Keratinocyte (primary cell): ENCODE measurements around the gene GGA2. TPM values are rescaled to one million over a fixed set of nuclear protein-coding genes. Genes with fewer than 3 reads are reported as not detected.
"Not testable (repeated sequence)": the region's sequence is repeated elsewhere in the genome, so short reads cannot be mapped to it uniquely, and the experiment has no call there.

Source experiments
- DNase-seq: peaks from one replicate; pipeline ENCODE4 v3.0.0-alpha.2; 2011; ENCODE audit warnings: low read depth, missing footprints, low spot score
- FAIRE-seq: peaks from 2 replicates; lab custom pipeline; 2011; peaks lifted over from hg19 to GRCh38; lab: Jason Lieb, UNC
- H2AFZ ChIP-seq: 2 replicates; pipeline ENCODE4 v1.6.0; 2012; ENCODE audit warnings: low read length, control low read depth, inconsistent platforms; ENCODE audit not compliant: control insufficient read depth
- H3K27ac ChIP-seq: 2 replicates; pipeline ENCODE4 v1.5.1; 2011; ENCODE audit warnings: low read length; ENCODE audit not compliant: control insufficient read depth, insufficient read depth
- H3K27me3 ChIP-seq: 3 replicates; pipeline ENCODE4 v1.6.0; 2011; ENCODE audit warnings: low read length; ENCODE audit not compliant: control insufficient read depth, insufficient read depth; ENCODE audit errors: extremely low read depth
- H3K36me3 ChIP-seq, 2 experiments: 2 replicates in 1 of 2; 3 replicates in 1 of 2; pipeline ENCODE4 v1.5.1; 2011; ENCODE audit warnings: low read length in 2 of 2, mild to moderate bottlenecking in 1 of 2; ENCODE audit not compliant: control insufficient read depth in 2 of 2, insufficient read depth in 2 of 2; ENCODE audit errors: extremely low read depth in 1 of 2
- H3K4me1 ChIP-seq: 3 replicates; pipeline ENCODE4 v1.5.1; 2011; ENCODE audit warnings: low read length; ENCODE audit not compliant: control insufficient read depth, insufficient read depth; ENCODE audit errors: extremely low read depth
- H3K4me2 ChIP-seq: 3 replicates; pipeline ENCODE4 v1.6.0; 2011; ENCODE audit warnings: low read depth, low read length; ENCODE audit not compliant: control insufficient read depth, insufficient read depth; ENCODE audit errors: extremely low read depth
- H3K4me3 ChIP-seq, 3 experiments: fragments of 200-600 bp in 1 of 3; sonication (generic) in 1 of 3; 2 replicates in 2 of 3; 3 replicates in 1 of 3; pipeline ENCODE4 v1.5.1; 2011 to 2016; ENCODE audit warnings: low read length in 3 of 3, mild to moderate bottlenecking in 3 of 3, control low read depth in 2 of 3, inconsistent platforms in 1 of 3, low read depth in 1 of 3, mixed read lengths in 1 of 3, mixed run types in 1 of 3, moderate library complexity in 1 of 3; ENCODE audit not compliant: control insufficient read depth in 2 of 3, insufficient read depth in 2 of 3; ENCODE audit errors: extremely low read depth in 1 of 3
- H3K79me2 ChIP-seq: 2 replicates; pipeline ENCODE4 v1.6.0; 2012; ENCODE audit warnings: low read length; ENCODE audit not compliant: control insufficient read depth, insufficient read depth
- H3K9ac ChIP-seq: 3 replicates; pipeline ENCODE4 v1.6.0; 2011; ENCODE audit warnings: low read length; ENCODE audit not compliant: control insufficient read depth, insufficient read depth; ENCODE audit errors: extremely low read depth
- H3K9me1 ChIP-seq: 3 replicates; pipeline ENCODE4 v1.6.0; 2011; ENCODE audit warnings: low read length; ENCODE audit not compliant: control insufficient read depth, insufficient read depth; ENCODE audit errors: extremely low read depth
- H3K9me3 ChIP-seq: 2 replicates; pipeline ENCODE4 v1.5.1; 2012; ENCODE audit warnings: low read depth, low read length; ENCODE audit not compliant: control insufficient read depth
- H4K20me1 ChIP-seq: 3 replicates; pipeline ENCODE4 v1.6.0; 2011; ENCODE audit warnings: low read length; ENCODE audit not compliant: control insufficient read depth, insufficient read depth; ENCODE audit errors: extremely low read depth
- EZH2 ChIP-seq: IDR thresholded peaks from one replicate; pipeline ENCODE4 v1.6.1; 2012; ENCODE audit warnings: inconsistent platforms, mild to moderate bottlenecking, low read length, moderate library complexity
- dilution Hi-C: fragments of 300-500 bp; cut with MboI; formaldehyde crosslinking; loops from one replicate; pipeline ENCODE4 v1.7.0; 2020; ENCODE audit warnings: low sequenced_read_pairs; ENCODE audit not compliant: extremely low pct_ligation_motif_present
- polyA plus RNA-seq, 5 experiments: library from polyadenylated mRNA; depleted of rRNA in 3 of 5; stranded (reverse) in 3 of 5; stranded (forward) in 1 of 5; unstranded in 1 of 5; fragments of >200 nt; gene quantifications; 1 replicate in 1 of 5; 2 replicates in 3 of 5; 3 replicates in 1 of 5; pipeline versions ENCODE4 v1.2.1 to v1.2.3, GENCODE V29; 2011 to 2012; ENCODE audit warnings: missing spikeins in 2 of 5, low read depth in 1 of 5, low replicate concordance in 1 of 5
- TF ChIP-seq, protein P1 (sequence below), 3 experiments: IDR thresholded peaks in 1 of 3; conservative IDR thresholded peaks in 1 of 3; optimal IDR thresholded peaks in 1 of 3; 2 replicates in 2 of 3; 3 replicates in 1 of 3; pipeline versions ENCODE3 to v1.5.1; 2011; ENCODE audit warnings: low read length in 3 of 3, mild to moderate bottlenecking in 3 of 3, moderate library complexity in 2 of 3, control low read depth in 1 of 3, inconsistent platforms in 1 of 3; ENCODE audit not compliant: insufficient read depth in 2 of 3; ENCODE audit errors: extremely low read depth in 1 of 3

The GGA2 gene
- polyA plus RNA-seq, 1 donor (not counting 4 experiments of a cell fraction or from before 2014, with no cell fraction given): 54.1 TPM

GRCh38 chr16:23452221-23452571, 58.1 kb downstream of the GGA2 start:
- H3K4me3 ChIP-seq: peak overlapping the region; percentile 83 to 94 (median 94)
- TF ChIP-seq EZH2: no peak
- TF ChIP-seq, protein P1, sequence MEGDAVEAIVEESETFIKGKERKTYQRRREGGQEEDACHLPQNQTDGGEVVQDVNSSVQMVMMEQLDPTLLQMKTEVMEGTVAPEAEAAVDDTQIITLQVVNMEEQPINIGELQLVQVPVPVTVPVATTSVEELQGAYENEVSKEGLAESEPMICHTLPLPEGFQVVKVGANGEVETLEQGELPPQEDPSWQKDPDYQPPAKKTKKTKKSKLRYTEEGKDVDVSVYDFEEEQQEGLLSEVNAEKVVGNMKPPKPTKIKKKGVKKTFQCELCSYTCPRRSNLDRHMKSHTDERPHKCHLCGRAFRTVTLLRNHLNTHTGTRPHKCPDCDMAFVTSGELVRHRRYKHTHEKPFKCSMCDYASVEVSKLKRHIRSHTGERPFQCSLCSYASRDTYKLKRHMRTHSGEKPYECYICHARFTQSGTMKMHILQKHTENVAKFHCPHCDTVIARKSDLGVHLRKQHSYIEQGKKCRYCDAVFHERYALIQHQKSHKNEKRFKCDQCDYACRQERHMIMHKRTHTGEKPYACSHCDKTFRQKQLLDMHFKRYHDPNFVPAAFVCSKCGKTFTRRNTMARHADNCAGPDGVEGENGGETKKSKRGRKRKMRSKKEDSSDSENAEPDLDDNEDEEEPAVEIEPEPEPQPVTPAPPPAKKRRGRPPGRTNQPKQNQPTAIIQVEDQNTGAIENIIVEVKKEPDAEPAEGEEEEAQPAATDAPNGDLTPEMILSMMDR (optimal IDR thresholded peaks at IDR 0.05 in 1 of 3, IDR thresholded peaks at IDR 0.05 in 1 of 3, conservative IDR thresholded peaks at IDR 0.05 in 1 of 3; ENCODE audit: extremely low read depth in 1 of 3, insufficient read depth in 2 of 3, low read length in 3 of 3): no peak
- dilution Hi-C loops: no loop called here
- no peaks in the 10 kb centered on the region for H3K9me3 ChIP-seq
- H3K9ac ChIP-seq: peak overlapping the region; percentile 91
- no peaks in the 10 kb centered on the region for H3K9me1 ChIP-seq
- H3K36me3 ChIP-seq: no peaks in the 10 kb centered on the region
- peaks cover 14% of the 10 kb centered on the region for H3K79me2 ChIP-seq
- H4K20me1 ChIP-seq: no peaks in the 10 kb centered on the region
- no peak for FAIRE-seq
- peak overlapping the region; percentile 81 for H3K27ac ChIP-seq
- H3K4me1 ChIP-seq: peaks cover 5% of the 10 kb centered on the region
- DNase-seq: no peak
- H3K4me2 ChIP-seq: peak overlapping the region; percentile 82
- no peaks in the 10 kb centered on the region for H3K27me3 ChIP-seq
- peak overlapping the region; percentile 100 for H2AFZ ChIP-seq

- Histone ChIP-seq H3K36me3 (peaks cover 0 to 3% of the 10 kb centered on the region in 2 experiments), H3K27me3 (no peaks in the 10 kb centered on the region), H3K4me1 (peaks cover 5% of the 10 kb centered on the region), H3K4me2 (no peak overlapping the region), H3K27ac (no peak overlapping the region), H3K9me3 (no peaks in the 10 kb centered on the region), H3K79me2 (peaks cover 14% of the 10 kb centered on the region), H3K4me3 (no peak overlapping the region), H4K20me1 (no peaks in the 10 kb centered on the region), H3K9me1 (no peaks in the 10 kb centered on the region), H3K9ac (no peak overlapping the region), H2AFZ (no peak overlapping the region)
- no peak for FAIRE-seq
- DNase-seq: no peak
- TF ChIP-seq, protein P1 (optimal IDR thresholded peaks at IDR 0.05 in 1 of 3, IDR thresholded peaks at IDR 0.05 in 1 of 3, conservative IDR thresholded peaks at IDR 0.05 in 1 of 3; ENCODE audit: extremely low read depth in 1 of 3, insufficient read depth in 2 of 3, low read length in 3 of 3): no peak
- no peak for TF ChIP-seq EZH2
- dilution Hi-C loops: no loop called here
Observed at GRCh38 chr16:23448392-23448791, 61.9 kb downstream of the GGA2 start.

DNA sequence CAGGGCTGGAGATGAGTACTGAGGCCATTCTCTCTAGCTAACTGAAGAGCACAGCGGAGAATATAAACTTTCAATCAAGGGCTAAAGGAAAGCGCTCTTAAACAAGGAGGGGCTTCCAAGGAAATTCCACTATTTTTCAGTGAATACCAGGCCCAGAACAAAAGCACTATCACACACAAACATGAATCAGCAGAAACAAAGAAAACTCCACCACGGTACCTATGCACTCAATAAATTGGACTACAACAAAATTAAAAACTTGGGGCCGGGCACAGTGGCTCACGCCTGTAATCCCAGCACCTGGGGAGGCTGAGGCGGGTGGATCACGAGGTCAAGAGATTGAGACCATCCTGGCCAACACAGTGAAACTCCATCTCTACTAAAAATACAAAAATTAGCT, 72.8 kb downstream of the GGA2 start:
- H3K79me2 ChIP-seq, dilution Hi-C loops, H3K9me3 ChIP-seq, H2AFZ ChIP-seq, H3K4me3 ChIP-seq, H3K4me1 ChIP-seq, H3K27ac ChIP-seq, H3K9ac ChIP-seq, H3K4me2 ChIP-seq, DNase-seq, H3K9me1 ChIP-seq, FAIRE-seq, H3K27me3 ChIP-seq, H4K20me1 ChIP-seq: not testable (repeated sequence)
- peaks cover 10 to 14% of the 10 kb centered on the region in 2 experiments for H3K36me3 ChIP-seq
